ENCODE measurements around the gene FRMPD1. TPM values are rescaled to one million over a fixed set of nuclear protein-coding genes. Genes with fewer than 3 reads are reported as not detected.

FRMPD1 gene
- total and polyA plus RNA-seq, 5 donors from 2014 or later, result not detected

DNA sequence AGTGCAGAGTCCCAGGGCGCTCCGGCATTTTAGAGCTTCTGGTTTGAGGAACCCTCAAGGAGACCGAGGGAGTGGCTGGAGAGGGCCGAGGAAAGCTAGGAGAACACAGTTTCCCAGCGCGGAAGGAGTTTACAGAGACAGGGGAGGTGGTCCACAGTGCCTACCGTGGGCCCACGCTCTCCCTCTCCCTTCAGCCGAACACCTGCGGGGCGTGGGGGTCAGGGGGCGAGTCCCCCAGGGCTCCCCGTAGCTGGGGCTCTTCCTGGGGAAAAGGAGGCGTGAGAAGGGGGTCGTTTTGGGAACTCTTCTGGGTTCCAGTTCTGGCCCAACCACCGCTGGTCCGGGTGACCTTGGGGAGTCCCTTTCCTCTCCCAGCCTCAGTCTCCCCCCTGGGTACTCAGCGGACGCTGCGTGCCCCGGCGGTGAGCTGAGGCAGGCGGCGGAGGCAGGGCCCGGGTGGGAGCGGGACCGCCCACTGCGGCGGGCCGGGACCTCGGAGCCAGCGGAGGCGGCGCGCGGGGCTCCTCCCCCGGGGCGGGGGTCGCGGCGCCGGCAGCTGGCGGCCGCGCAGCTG lies 368 bp upstream of the FRMPD1 start:
- Histone ChIP-seq H3K4me3 (ENCODE audit: low read depth, low read length) (no peak overlapping the region), H3K4me1 (ENCODE audit: control insufficient read depth, insufficient read depth, low read length, poor library complexity, severe bottlenecking) (peaks cover 7% of the 10 kb centered on the region), H3K27me3 (ENCODE audit: control insufficient read depth, insufficient read depth, low read length) (peaks cover 45% of the 10 kb centered on the region), H3K9me3 (ENCODE audit: control insufficient read depth in 2 of 2, low read length in 2 of 2) (no peaks in the 10 kb centered on the region), H3K36me3 (ENCODE audit: control insufficient read depth, insufficient read depth, low read length) (no peaks in the 10 kb centered on the region), H3K27ac (ENCODE audit: insufficient read depth, low read length, poor library complexity, severe bottlenecking) (no peak overlapping the region)
- no peak for DNase-seq
- Mint-ChIP-seq H3K4me1 (peaks cover 4 to 11% (median 6%) of the 10 kb centered on the region in 4 donors), H3K9me3 (no peaks in the 10 kb centered on the region), H3K27me3 (peaks cover 80% of the 10 kb centered on the region), H3K27ac (no peak overlapping the region), H3K4me3 (peak overlapping the region; percentile 53 to 84 (median 74)), H3K36me3 (no peaks in the 10 kb centered on the region)
- ATAC-seq (ENCODE audit: low read depth in 2 of 2), result no peak

GRCh38 chr9:37652261-37652660 lies 1.5 kb downstream of the FRMPD1 start:
- Mint-ChIP-seq H3K36me3 (no peaks in the 10 kb centered on the region), H3K27me3 (peaks cover 80% of the 10 kb centered on the region), H3K9me3 (no peaks in the 10 kb centered on the region), H3K27ac (no peak overlapping the region), H3K4me1 (peaks cover 4 to 11% (median 6%) of the 10 kb centered on the region in 4 donors), H3K4me3 (peak overlapping the region in 1 of 4 donors; percentile 12)
- Histone ChIP-seq H3K27ac (ENCODE audit: insufficient read depth, low read length, poor library complexity, severe bottlenecking) (no peak overlapping the region), H3K36me3 (ENCODE audit: control insufficient read depth, insufficient read depth, low read length) (no peaks in the 10 kb centered on the region), H3K4me3 (ENCODE audit: low read depth, low read length) (no peak overlapping the region), H3K4me1 (ENCODE audit: control insufficient read depth, insufficient read depth, low read length, poor library complexity, severe bottlenecking) (peaks cover 7% of the 10 kb centered on the region), H3K27me3 (ENCODE audit: control insufficient read depth, insufficient read depth, low read length) (peaks cover 36% of the 10 kb centered on the region), H3K9me3 (ENCODE audit: control insufficient read depth in 2 of 2, low read length in 2 of 2) (no peaks in the 10 kb centered on the region)
- no peak for DNase-seq
- ATAC-seq (ENCODE audit: low read depth in 2 of 2), result no peak

GRCh38 chr9:37653385-37653784 lies 2.6 kb downstream of the FRMPD1 start:
- no peak for DNase-seq
- no peaks in the 10 kb centered on the region for H3K36me3 ChIP-seq (ENCODE audit: control insufficient read depth, insufficient read depth, low read length)
- H3K27me3 Mint-ChIP-seq, result peaks cover 76% of the 10 kb centered on the region
- H3K9me3 ChIP-seq (ENCODE audit: control insufficient read depth in 2 of 2, low read length in 2 of 2), result no peaks in the 10 kb centered on the region
- H3K4me3 Mint-ChIP-seq, result no peak overlapping the region
- H3K27me3 ChIP-seq (ENCODE audit: control insufficient read depth, insufficient read depth, low read length), result peaks cover 31% of the 10 kb centered on the region
- H3K27ac Mint-ChIP-seq, result no peak overlapping the region
- no peaks in the 10 kb centered on the region for H3K36me3 Mint-ChIP-seq
- peaks cover 4 to 11% (median 6%) of the 10 kb centered on the region in 4 donors for H3K4me1 Mint-ChIP-seq
- peaks cover 0 to 2% (median 0%) of the 10 kb centered on the region in 7 donors for H3K9me3 Mint-ChIP-seq
- no peak overlapping the region for H3K27ac ChIP-seq (ENCODE audit: insufficient read depth, low read length, poor library complexity, severe bottlenecking)
- peaks cover 7% of the 10 kb centered on the region for H3K4me1 ChIP-seq (ENCODE audit: control insufficient read depth, insufficient read depth, low read length, poor library complexity, severe bottlenecking)
- ATAC-seq (ENCODE audit: low read depth in 2 of 2), result no peak
- no peak overlapping the region for H3K4me3 ChIP-seq (ENCODE audit: low read depth, low read length)

DNA sequence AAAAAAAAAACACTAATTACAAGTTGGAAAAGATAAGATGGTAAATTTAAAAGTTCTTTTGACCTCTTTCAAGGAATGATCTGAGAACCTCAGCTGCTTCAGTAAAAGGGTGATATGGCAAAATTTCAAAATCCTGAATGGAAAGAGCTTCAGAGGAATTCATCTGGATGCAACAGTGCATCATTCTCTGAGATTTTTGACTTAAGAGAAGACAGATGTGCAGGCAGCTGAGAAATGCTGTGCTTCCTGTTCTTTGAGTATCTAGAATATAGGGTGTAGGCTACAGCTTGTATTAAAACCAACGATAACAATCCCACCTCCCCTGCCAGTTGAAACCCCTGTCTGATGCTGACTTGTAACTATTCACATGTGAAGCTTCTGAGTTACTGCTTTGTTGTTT lies 6.2 kb downstream of the FRMPD1 start:
- Histone ChIP-seq H3K4me1 (ENCODE audit: control insufficient read depth, insufficient read depth, low read length, poor library complexity, severe bottlenecking) (no peaks in the 10 kb centered on the region), H3K27ac (ENCODE audit: insufficient read depth, low read length, poor library complexity, severe bottlenecking) (no peak overlapping the region), H3K9me3 (ENCODE audit: control insufficient read depth in 2 of 2, low read length in 2 of 2) (no peaks in the 10 kb centered on the region), H3K36me3 (ENCODE audit: control insufficient read depth, insufficient read depth, low read length) (no peaks in the 10 kb centered on the region), H3K4me3 (ENCODE audit: low read depth, low read length) (no peak overlapping the region), H3K27me3 (ENCODE audit: control insufficient read depth, insufficient read depth, low read length) (peaks cover 16% of the 10 kb centered on the region)
- no peak for DNase-seq
- Mint-ChIP-seq H3K9me3 (peaks cover 0 to 2% (median 0%) of the 10 kb centered on the region in 7 donors), H3K36me3 (no peaks in the 10 kb centered on the region), H3K4me3 (no peak overlapping the region), H3K27me3 (peaks cover 57% of the 10 kb centered on the region), H3K27ac (no peak overlapping the region), H3K4me1 (peaks cover under 1 to 5% (median 3%) of the 10 kb centered on the region in 4 donors)
- ATAC-seq (ENCODE audit: low read depth in 2 of 2), result no peak

DNA sequence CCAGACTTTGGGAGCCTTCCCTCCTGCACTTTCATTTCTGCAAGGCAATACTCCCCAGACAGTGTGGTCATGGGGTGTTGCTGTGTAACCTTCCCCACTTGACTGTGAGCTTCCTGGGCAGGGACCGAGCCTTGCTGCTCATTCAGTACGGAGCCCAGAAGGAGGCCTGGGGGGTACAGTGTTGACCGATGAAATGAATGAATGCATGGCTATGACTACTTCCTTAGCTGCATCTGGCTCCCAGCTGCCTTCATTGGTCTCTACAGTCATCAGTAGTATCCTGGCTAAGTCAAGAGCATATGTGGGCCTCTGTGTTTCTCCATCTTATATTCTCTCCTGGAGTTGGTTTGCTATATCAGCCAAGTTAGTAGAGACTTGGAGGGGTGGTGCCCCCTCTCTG lies 9.9 kb downstream of the FRMPD1 start:
- Histone ChIP-seq H3K27me3 (ENCODE audit: control insufficient read depth, insufficient read depth, low read length) (peaks cover 2% of the 10 kb centered on the region), H3K36me3 (ENCODE audit: control insufficient read depth, insufficient read depth, low read length) (no peaks in the 10 kb centered on the region), H3K4me3 (ENCODE audit: low read depth, low read length) (no peak overlapping the region), H3K9me3 (ENCODE audit: control insufficient read depth in 2 of 2, low read length in 2 of 2) (no peaks in the 10 kb centered on the region), H3K27ac (ENCODE audit: insufficient read depth, low read length, poor library complexity, severe bottlenecking) (no peak overlapping the region), H3K4me1 (ENCODE audit: control insufficient read depth, insufficient read depth, low read length, poor library complexity, severe bottlenecking) (no peaks in the 10 kb centered on the region)
- no peak overlapping the region for H3K4me3 Mint-ChIP-seq
- no peak for DNase-seq
- peaks cover 41% of the 10 kb centered on the region for H3K27me3 Mint-ChIP-seq
- no peak overlapping the region for H3K27ac Mint-ChIP-seq
- no peaks in the 10 kb centered on the region for H3K36me3 Mint-ChIP-seq
- H3K4me1 Mint-ChIP-seq, result no peaks in the 10 kb centered on the region
- peaks cover 0 to 2% (median 0%) of the 10 kb centered on the region in 7 donors for H3K9me3 Mint-ChIP-seq
- ATAC-seq (ENCODE audit: low read depth in 2 of 2), result no peak

- H3K27ac Mint-ChIP-seq, result no peak overlapping the region
- H3K27me3 Mint-ChIP-seq, result peaks cover 28% of the 10 kb centered on the region
- no peak overlapping the region for H3K4me3 Mint-ChIP-seq
- no peak overlapping the region for H3K27ac ChIP-seq (ENCODE audit: insufficient read depth, low read length, poor library complexity, severe bottlenecking)
- H3K9me3 ChIP-seq (ENCODE audit: control insufficient read depth in 2 of 2, low read length in 2 of 2), result no peaks in the 10 kb centered on the region
- no peaks in the 10 kb centered on the region for H3K4me1 Mint-ChIP-seq
- no peaks in the 10 kb centered on the region for H3K36me3 ChIP-seq (ENCODE audit: control insufficient read depth, insufficient read depth, low read length)
- no peaks in the 10 kb centered on the region for H3K9me3 Mint-ChIP-seq
- no peak overlapping the region for H3K4me3 ChIP-seq (ENCODE audit: low read depth, low read length)
- DNase-seq (no peak), ATAC-seq (ENCODE audit: low read depth in 2 of 2) (no peak)
- H3K36me3 Mint-ChIP-seq, result no peaks in the 10 kb centered on the region
- H3K4me1 ChIP-seq (ENCODE audit: control insufficient read depth, insufficient read depth, low read length, poor library complexity, severe bottlenecking), result no peaks in the 10 kb centered on the region
- no peaks in the 10 kb centered on the region for H3K27me3 ChIP-seq (ENCODE audit: control insufficient read depth, insufficient read depth, low read length)
Observed at GRCh38 chr9:37663926-37664325, 13.2 kb downstream of the FRMPD1 start.

DNA sequence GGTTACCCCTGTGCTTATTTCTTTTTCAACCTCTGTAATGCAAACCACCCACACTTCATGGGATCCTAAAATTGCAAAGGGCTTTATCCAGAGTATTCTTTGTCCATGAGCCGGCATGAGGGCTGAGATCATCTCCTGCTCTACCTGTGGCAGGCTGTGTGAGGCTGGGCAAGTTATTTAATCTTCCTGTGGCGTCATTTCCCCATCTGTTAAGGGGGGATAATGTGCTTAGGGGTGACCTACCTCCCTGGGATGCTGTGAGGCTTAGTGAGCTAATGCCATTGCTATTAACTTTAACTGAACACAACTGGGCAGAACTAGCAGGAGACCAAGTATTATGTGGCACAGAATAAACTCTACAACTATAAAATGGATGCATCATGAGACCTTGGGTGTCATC lies 17.0 kb downstream of the FRMPD1 start:
- H3K27ac Mint-ChIP-seq, result no peak overlapping the region
- Histone ChIP-seq H3K9me3 (ENCODE audit: control insufficient read depth in 2 of 2, low read length in 2 of 2) (no peaks in the 10 kb centered on the region), H3K27ac (ENCODE audit: insufficient read depth, low read length, poor library complexity, severe bottlenecking) (no peak overlapping the region), H3K4me3 (ENCODE audit: low read depth, low read length) (no peak overlapping the region), H3K36me3 (ENCODE audit: control insufficient read depth, insufficient read depth, low read length) (no peaks in the 10 kb centered on the region), H3K4me1 (ENCODE audit: control insufficient read depth, insufficient read depth, low read length, poor library complexity, severe bottlenecking) (no peaks in the 10 kb centered on the region), H3K27me3 (ENCODE audit: control insufficient read depth, insufficient read depth, low read length) (no peaks in the 10 kb centered on the region)
- DNase-seq (no peak), ATAC-seq (ENCODE audit: low read depth in 2 of 2) (no peak)
- no peaks in the 10 kb centered on the region for H3K36me3 Mint-ChIP-seq
- peaks cover 28% of the 10 kb centered on the region for H3K27me3 Mint-ChIP-seq
- H3K4me1 Mint-ChIP-seq, result no peaks in the 10 kb centered on the region
- no peak overlapping the region for H3K4me3 Mint-ChIP-seq
- no peaks in the 10 kb centered on the region for H3K9me3 Mint-ChIP-seq

GRCh38 chr9:37668116-37668601 lies 17.4 kb downstream of the FRMPD1 start:
- ATAC-seq (ENCODE audit: low read depth in 2 of 2) (no peak), DNase-seq (no peak)
- no peaks in the 10 kb centered on the region for H3K9me3 Mint-ChIP-seq
- H3K27ac Mint-ChIP-seq, result no peak overlapping the region
- peaks cover 28% of the 10 kb centered on the region for H3K27me3 Mint-ChIP-seq
- H3K36me3 ChIP-seq (ENCODE audit: control insufficient read depth, insufficient read depth, low read length), result no peaks in the 10 kb centered on the region
- no peaks in the 10 kb centered on the region for H3K27me3 ChIP-seq (ENCODE audit: control insufficient read depth, insufficient read depth, low read length)
- no peak overlapping the region for H3K4me3 ChIP-seq (ENCODE audit: low read depth, low read length)
- H3K9me3 ChIP-seq (ENCODE audit: control insufficient read depth in 2 of 2, low read length in 2 of 2), result no peaks in the 10 kb centered on the region
- no peak overlapping the region for H3K4me3 Mint-ChIP-seq
- H3K36me3 Mint-ChIP-seq, result no peaks in the 10 kb centered on the region
- no peaks in the 10 kb centered on the region for H3K4me1 ChIP-seq (ENCODE audit: control insufficient read depth, insufficient read depth, low read length, poor library complexity, severe bottlenecking)
- H3K27ac ChIP-seq (ENCODE audit: insufficient read depth, low read length, poor library complexity, severe bottlenecking), result no peak overlapping the region
- no peaks in the 10 kb centered on the region for H3K4me1 Mint-ChIP-seq

All from CD4-positive, CD25-positive, alpha-beta regulatory T cell (primary cell).